ENCODE results near the gene LRFN5.

LRFN5 gene

GRCh38 chr14:41773536-41774279 is 167.0 kb downstream of the LRFN5 start:
- DNase-seq (ENCODE audit: low read depth, low spot score), result no peak

GRCh38 chr14:41782511-41782910 is 175.8 kb downstream of the LRFN5 start:
- DNase-seq (ENCODE audit: low read depth, low spot score), result no peak

- DNase-seq (ENCODE audit: low read depth, low spot score), result no peak
These were observed 176.7 kb downstream of the LRFN5 start for GRCh38 chr14:41783403-41783802.

GRCh38 chr14:41785696-41786095 is 179.0 kb downstream of the LRFN5 start:
- DNase-seq (ENCODE audit: low read depth, low spot score), result no peak

GRCh38 chr14:41799817-41800216 is 193.1 kb downstream of the LRFN5 start:
- no peak for DNase-seq (ENCODE audit: low read depth, low spot score)

GRCh38 chr14:41805633-41806032 is 199.0 kb downstream of the LRFN5 start:
- no peak for DNase-seq (ENCODE audit: low read depth, low spot score)

GRCh38 chr14:41806366-41806975 is 199.8 kb downstream of the LRFN5 start:
- no peak for DNase-seq (ENCODE audit: low read depth, low spot score)

GRCh38 chr14:41810362-41810761 is 203.7 kb downstream of the LRFN5 start:
- DNase-seq (ENCODE audit: low read depth, low spot score), result no peak

GRCh38 chr14:41817626-41818025 is 210.9 kb downstream of the LRFN5 start:
- DNase-seq (ENCODE audit: low read depth, low spot score), result peak; percentile 51

GRCh38 chr14:41824441-41824840 is 217.8 kb downstream of the LRFN5 start:
- no peak for DNase-seq (ENCODE audit: low read depth, low spot score)

GRCh38 chr14:41825622-41826021 is 218.9 kb downstream of the LRFN5 start:
- DNase-seq (ENCODE audit: low read depth, low spot score), result no peak

- no peak for DNase-seq (ENCODE audit: low read depth, low spot score)
These were observed 224.2 kb downstream of the LRFN5 start for GRCh38 chr14:41830714-41831406.

- DNase-seq (ENCODE audit: low read depth, low spot score), result no peak
These were observed 233.0 kb downstream of the LRFN5 start for GRCh38 chr14:41839661-41840060.

GRCh38 chr14:41859336-41859735 is 252.7 kb downstream of the LRFN5 start:
- no peak for DNase-seq (ENCODE audit: low read depth, low spot score)

- DNase-seq (ENCODE audit: low read depth, low spot score), result no peak
These were observed 253.9 kb downstream of the LRFN5 start for GRCh38 chr14:41860586-41860985.

GRCh38 chr14:41865894-41866293 is 259.2 kb downstream of the LRFN5 start:
- no peak for DNase-seq (ENCODE audit: low read depth, low spot score)

- DNase-seq (ENCODE audit: low read depth, low spot score), result no peak
These were observed 261.7 kb downstream of the LRFN5 start for GRCh38 chr14:41868396-41868795.

- no peak for DNase-seq (ENCODE audit: low read depth, low spot score)
These were observed 266.4 kb downstream of the LRFN5 start for GRCh38 chr14:41872931-41873685.

GRCh38 chr14:41873686-41874317 is 267.1 kb downstream of the LRFN5 start:
- DNase-seq (ENCODE audit: low read depth, low spot score), result peak; percentile 26

- no peak for DNase-seq (ENCODE audit: low read depth, low spot score)
These were observed 268.4 kb downstream of the LRFN5 start for GRCh38 chr14:41875116-41875515.

GRCh38 chr14:41878321-41878720 is 271.6 kb downstream of the LRFN5 start:
- DNase-seq (ENCODE audit: low read depth, low spot score), result no peak

- DNase-seq (ENCODE audit: low read depth, low spot score), result no peak
These were observed 284.9 kb downstream of the LRFN5 start for GRCh38 chr14:41891624-41892023.
